K562 (cell line): ENCODE results near the gene RPS28. TPM values are rescaled to one million over a fixed set of nuclear protein-coding genes. Genes with fewer than 3 reads are reported as not detected.

Experiments
- ATF7 ChIP-seq: fragments of 450-650 bp; IDR thresholded peaks from 2 replicates; pipeline ENCODE4 v1.7.1; 2014; ENCODE audit warnings: mild to moderate bottlenecking, moderate library complexity
- GABPA ChIP-seq: fragments of 200-800 bp; sonication (Bioruptor generic); conservative IDR thresholded peaks from 2 replicates; pipeline ENCODE4 v1.6.1; 2016; ENCODE audit warnings: low read depth, missing genetic modification characterization, missing compliant biosample characterization
- IFI16 ChIP-seq: fragments of 250-450 bp; sonication (Bioruptor Pico); IDR thresholded peaks from 2 replicates; pipeline ENCODE4 v2.1.2; 2022; ENCODE audit warnings: mild to moderate bottlenecking, inconsistent platforms
- KDM4B ChIP-seq, 2 experiments: fragments of 450-650 bp in 1 of 2; sonication (generic) in 1 of 2; IDR thresholded peaks; 2 replicates each; pipeline ENCODE4 v1.6.1; 2016 to 2017; ENCODE audit warnings: borderline replicate concordance in 2 of 2, antibody characterized with exemption in 1 of 2, low read depth in 1 of 2, mild to moderate bottlenecking in 1 of 2
- MGA ChIP-seq: fragments of 450-650 bp; IDR thresholded peaks from 2 replicates; pipeline ENCODE4 v1.6.1; 2016; ENCODE audit warnings: mild to moderate bottlenecking, moderate library complexity
- MTA3 ChIP-seq: fragments of 450-650 bp; formaldehyde crosslinking; IDR thresholded peaks from 2 replicates; pipeline ENCODE4 v1.6.1; 2017; ENCODE audit warnings: mild to moderate bottlenecking, borderline replicate concordance
- NBN ChIP-seq: fragments of 450-650 bp; IDR thresholded peaks from 2 replicates; pipeline ENCODE4 v1.6.1; 2016; ENCODE audit warnings: low read depth, mild to moderate bottlenecking
- SAFB ChIP-seq: fragments of 200-400 bp; formaldehyde crosslinking; IDR thresholded peaks from 2 replicates; pipeline ENCODE4 v1.6.1; 2017; ENCODE audit warnings: low read depth, low read length, borderline replicate concordance
- SMAD2 ChIP-seq: fragments of 150-350 bp; IDR thresholded peaks from 2 replicates; pipeline ENCODE4 v1.6.1; 2014; ENCODE audit warnings: low read depth, mild to moderate bottlenecking, low read length
- SMARCA4 ChIP-seq: fragments of 450-650 bp; IDR thresholded peaks from 2 replicates; pipeline ENCODE4 v1.6.1; 2016
- ZBTB17 ChIP-seq: fragments of 450-650 bp; formaldehyde crosslinking; IDR thresholded peaks from 2 replicates; pipeline ENCODE4 v1.4.0; 2020; ENCODE audit warnings: mild to moderate bottlenecking
- ZFX ChIP-seq: sonication (generic); formaldehyde crosslinking; IDR thresholded peaks from 2 replicates; pipeline ENCODE4 v1.8.0; 2022; ENCODE audit warnings: mild to moderate bottlenecking, missing genetic modification reagents, moderate library complexity
- polyA plus RNA-seq, 8 experiments: library from polyadenylated mRNA; depleted of rRNA in 4 of 8; stranded (reverse) in 5 of 8; unstranded in 3 of 8; fragments of >200 nt; fragmentation: Nextera tagmentation in 2 of 8; fragmentation: Illumina TruSeq in 1 of 8; extraction: Ambion mirVana in 2 of 8; extraction: Trizol in 1 of 8; gene quantifications; 2 replicates each; pipeline versions ENCODE4 v1.2.1 to v1.2.3, GENCODE V29; 2011 to 2014; ENCODE audit warnings: inconsistent platforms in 1 of 8, missing spikeins in 1 of 8
- total RNA-seq, 7 experiments: library from RNA; depleted of rRNA in 6 of 7; stranded (reverse); fragments of >200 nt in 6 of 7; fragmentation: Illumina TruSeq in 2 of 7; extraction: Trizol in 2 of 7; gene quantifications; 2 replicates each; pipeline versions ENCODE4 v1.2.1 to v1.2.3, GENCODE V29; 2011 to 2021; ENCODE audit warnings: low replicate concordance in 1 of 7
- TF ChIP-seq, protein P1 (sequence below): fragments of 250-450 bp; sonication (Bioruptor Pico); IDR thresholded peaks from 2 replicates; pipeline ENCODE4 v1.8.0; 2021; ENCODE audit warnings: moderate library complexity, mild to moderate bottlenecking, inconsistent platforms
- TF ChIP-seq, protein P2 (sequence below): fragments of 450-650 bp; formaldehyde crosslinking; IDR thresholded peaks from 2 replicates; pipeline ENCODE4 v1.4.0; 2022; ENCODE audit warnings: mild to moderate bottlenecking, moderate library complexity

The RPS28 gene
- total and polyA plus RNA-seq, 9 of the 15 experiments (the other 6 are each of a cell fraction or from before 2014, with no cell fraction given), result 165 to 2,827 (median 1,303) TPM

GRCh38 chr19:8371011-8371804 is 49.9 kb downstream of the RPS28 start (continued):
- TF ChIP-seq MGA (peak; percentile 69), GABPA (tag) (peak; percentile 66), NBN (peak; percentile 58; the same call in 1 of the 2 replicates), ZBTB17 (CRISPR knock-in tag) (0 out of 2 replicates have a peak, but pooled peaks have one; percentile 51), MTA3 (0 out of 2 replicates have a peak, but pooled peaks have one; percentile 61), KDM4B (IDR thresholded peaks at IDR 0.05; ENCODE audit: borderline replicate concordance in 2 of 2, low read depth in 1 of 2) (no peak; a peak in 1 of 4 replicates), SMAD2 (no peak), SMARCA4 (peak; percentile 84), IFI16 (CRISPR knock-in tag) (no peak), ZFX (CRISPR knock-in tag) (peak; percentile 83), SAFB (peak; percentile 35; the same call in 1 of the 2 replicates), ATF7 (0 out of 2 replicates have a peak, but pooled peaks have one; percentile 16)
- TF ChIP-seq, protein P1, sequence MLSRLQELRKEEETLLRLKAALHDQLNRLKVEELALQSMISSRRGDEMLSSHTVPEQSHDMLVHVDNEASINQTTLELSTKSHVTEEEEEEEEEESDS, result no peak
- TF ChIP-seq, protein P2, sequence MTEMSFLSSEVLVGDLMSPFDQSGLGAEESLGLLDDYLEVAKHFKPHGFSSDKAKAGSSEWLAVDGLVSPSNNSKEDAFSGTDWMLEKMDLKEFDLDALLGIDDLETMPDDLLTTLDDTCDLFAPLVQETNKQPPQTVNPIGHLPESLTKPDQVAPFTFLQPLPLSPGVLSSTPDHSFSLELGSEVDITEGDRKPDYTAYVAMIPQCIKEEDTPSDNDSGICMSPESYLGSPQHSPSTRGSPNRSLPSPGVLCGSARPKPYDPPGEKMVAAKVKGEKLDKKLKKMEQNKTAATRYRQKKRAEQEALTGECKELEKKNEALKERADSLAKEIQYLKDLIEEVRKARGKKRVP (CRISPR knock-in tag), result 0 out of 2 replicates have a peak, but pooled peaks have one; percentile 11
